ENCODE results near the gene MYCBP.
"Not testable (repeated sequence)": the region's sequence is repeated elsewhere in the genome, so short reads cannot be mapped to it uniquely, and the experiment has no call there.

The MYCBP gene

DNA sequence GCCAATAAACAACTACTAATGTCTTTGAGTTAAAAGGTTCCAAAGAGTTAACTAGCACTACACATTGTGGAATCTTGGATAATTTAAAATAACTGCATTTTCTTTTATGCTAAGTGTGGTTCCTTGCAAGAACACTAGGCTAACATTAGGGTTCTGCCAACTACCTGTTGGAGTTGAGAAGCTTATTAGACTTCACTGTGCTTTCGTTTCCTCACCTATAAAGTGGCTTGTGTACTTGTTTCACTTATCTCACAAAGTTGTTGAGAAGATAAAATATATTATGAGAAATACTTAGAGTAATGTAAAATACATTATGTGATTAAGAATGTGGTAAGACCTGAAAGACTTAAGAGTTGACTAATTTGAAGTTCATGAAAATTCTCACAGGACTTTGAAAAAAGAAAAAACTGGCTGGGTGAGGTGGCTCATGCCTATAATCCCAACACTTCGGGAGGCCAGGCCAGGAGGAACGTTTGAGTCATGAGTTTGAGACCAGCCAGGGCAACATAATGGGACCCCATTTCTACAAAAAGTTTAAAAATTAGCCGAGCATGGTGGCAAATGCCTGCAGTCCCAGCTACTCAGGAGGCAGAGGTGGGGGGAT, 7.9 kb downstream of the MYCBP start:
- DNase-seq = no peak

DNA sequence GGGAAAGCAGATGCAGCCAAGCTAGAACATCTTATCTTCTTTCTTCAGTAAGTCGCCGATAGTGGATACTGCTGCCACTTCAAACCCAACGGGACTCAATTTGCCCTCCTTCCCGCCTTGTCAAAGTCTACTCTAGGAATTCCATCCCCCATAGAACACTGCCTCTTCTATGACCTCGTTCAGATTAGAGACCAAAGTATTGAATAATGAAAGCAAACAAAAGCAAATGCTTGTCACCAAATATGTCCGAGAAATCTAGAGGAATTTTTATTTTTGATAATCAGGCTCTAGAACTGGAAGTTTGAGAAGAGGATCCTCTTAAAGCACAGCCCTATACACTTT, 12.7 kb downstream of the MYCBP start:
- DNase-seq = no peak

DNA sequence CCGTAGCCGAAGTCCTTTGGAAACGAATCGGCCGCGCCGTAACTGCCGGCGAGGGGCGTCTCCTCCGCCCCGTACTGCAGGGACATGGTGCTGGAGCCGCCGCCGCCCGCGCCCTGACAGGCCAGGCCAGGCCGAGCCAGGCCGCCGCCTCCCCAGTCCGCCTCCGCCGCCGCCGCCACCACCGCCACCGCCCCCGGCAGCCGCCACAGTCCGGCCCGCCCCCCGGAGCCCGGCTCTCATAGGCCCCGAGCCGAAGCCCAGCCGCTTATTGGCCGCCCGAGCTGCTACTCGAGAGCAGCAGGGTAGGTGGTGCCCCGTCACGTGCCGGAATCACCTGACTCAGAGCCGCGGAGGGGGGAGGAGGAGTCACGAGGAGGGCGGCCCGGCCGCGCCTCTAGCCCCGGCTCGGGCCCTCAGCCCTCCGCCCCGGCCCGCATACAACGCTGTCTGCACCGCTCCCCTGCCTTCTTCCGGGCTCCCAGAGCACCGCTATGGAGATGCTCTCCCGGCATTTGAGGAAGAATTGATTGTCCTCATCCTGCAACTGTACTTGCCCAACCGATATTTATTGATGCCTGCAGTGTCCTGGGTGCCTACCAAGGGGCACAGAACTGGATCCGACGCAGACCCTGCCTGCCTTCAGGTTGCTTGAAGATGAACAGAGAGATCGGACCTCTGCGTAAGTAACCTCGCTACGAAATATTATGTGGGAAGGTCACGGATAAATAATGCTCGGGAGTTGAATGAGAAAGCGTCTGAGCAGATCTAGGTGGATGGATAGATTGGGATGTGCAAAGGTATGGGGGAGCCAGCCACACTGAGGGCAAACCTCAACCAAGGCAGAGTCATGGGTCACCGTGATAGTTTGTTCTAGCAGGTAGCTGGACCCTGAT, 13.3 kb downstream of the MYCBP start, which contains the start of gene RRAGC:
TSS of gene RRAGC (minus strand) at position 212 of the 893 bp plus-strand sequence. CDS start at position 86, 126 bp downstream.
- DNase-seq = peak; percentile 99

DNA sequence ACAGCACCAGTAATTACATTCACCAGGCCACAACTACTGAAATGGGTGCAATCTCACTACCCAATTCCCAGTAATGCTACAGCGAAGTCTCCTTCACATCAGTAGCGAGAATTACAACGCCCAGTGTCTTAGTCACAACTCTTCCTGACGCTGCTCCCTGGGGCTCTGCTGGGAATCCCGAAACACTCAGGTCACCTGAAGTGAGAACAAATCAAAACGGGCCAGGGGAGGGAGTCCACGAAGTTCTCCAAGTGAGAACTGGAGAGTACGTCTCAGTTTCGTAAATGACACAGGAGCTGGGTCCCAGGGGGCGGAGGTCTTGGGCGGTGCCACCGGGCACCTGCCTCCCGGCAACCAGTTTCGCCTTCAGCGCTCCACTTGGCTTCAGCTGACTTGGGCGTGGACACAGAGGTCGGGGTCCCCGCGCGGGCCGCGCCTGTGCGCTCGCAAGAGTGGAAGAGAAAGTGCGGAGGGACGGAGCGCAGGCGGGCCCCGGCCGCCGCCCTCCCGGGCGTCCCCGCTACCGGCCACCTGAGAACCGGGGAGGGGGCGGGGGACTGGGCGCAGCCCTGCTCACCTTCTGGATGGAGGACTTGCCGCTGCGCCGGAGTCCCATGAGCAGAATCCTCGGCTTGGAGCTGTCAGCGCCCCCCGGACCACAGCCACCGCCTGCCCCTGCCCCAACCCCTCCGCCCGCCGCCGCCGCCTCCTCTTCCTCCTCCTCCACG, 14.2 kb downstream of the MYCBP start:
- no peak for DNase-seq

DNA sequence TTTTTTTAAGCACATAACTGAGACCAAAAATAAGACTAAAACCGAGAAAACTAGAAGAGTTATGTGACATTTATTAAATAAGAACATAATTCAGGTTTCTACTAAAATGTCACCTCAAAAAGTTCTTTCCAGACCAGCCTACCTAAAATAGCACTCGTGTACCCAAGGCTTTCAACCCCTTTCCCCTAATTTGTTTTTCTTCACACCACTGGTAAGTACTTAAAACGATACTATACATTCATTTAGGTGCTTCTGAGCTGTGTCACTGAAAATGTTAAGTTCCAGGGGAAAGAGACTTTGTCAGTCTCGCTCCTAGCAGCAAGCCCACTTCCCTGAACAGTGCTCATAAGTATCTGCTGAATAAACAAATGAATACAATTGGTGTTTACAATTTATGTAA, 20.4 kb downstream of the MYCBP start:
- no peak for DNase-seq

DNA sequence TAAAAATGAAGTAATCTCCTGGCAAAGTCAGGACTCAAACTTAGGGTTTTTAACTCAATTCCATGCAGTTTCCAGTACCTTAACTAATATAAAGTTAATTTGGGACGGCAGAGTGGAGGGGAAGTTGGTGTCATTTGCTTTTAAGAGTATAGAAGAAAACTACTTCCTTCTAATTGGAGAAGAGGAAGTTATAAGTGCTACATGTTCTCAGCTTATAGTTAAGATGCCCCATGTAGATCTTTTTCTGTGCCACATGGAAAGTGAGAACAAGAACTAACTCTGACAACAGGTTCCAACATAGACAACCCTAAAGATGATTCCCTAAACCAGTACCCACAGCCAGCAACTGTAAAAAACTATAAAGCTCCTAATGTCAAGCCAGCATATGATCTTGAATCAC, 25.1 kb downstream of the MYCBP start:
- no peak for DNase-seq

DNA sequence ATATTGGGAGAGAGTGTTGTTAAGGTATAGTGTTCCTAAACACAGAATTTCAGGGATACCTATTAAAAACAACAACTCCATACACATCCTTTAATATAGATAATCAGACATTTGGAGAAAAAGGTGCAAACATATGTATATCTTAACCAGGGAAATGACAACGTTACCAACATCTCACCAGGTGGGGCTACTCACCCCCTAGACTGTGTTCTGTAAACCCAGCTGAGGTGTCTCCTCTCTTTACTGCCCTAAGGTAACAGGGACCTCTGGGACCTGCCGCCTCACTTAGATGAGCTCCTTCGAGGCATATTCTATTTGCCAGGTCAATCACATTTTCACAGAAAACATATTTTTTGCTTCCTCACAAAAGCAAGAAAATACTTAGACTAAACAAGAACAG, 26.9 kb downstream of the MYCBP start:
- no peak for DNase-seq

DNA sequence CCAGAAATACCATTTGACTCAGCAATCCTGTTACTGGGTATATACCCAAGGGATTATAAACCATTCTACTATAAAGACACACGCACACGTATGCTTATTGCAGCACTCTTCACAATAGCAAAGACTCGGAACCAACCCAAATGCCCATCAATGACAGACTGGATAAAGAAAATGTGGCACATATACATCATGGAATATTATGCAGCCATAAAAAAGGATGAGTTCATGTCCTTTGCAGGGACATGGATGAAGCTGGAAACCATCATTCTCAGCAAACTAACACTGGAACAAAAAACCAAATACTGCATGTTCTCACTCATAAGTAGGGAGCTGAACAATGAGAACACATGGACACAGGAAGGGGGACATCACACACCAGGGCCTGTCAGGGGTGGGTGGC, 28.1 kb downstream of the MYCBP start:
- not testable (repeated sequence) for DNase-seq

DNA sequence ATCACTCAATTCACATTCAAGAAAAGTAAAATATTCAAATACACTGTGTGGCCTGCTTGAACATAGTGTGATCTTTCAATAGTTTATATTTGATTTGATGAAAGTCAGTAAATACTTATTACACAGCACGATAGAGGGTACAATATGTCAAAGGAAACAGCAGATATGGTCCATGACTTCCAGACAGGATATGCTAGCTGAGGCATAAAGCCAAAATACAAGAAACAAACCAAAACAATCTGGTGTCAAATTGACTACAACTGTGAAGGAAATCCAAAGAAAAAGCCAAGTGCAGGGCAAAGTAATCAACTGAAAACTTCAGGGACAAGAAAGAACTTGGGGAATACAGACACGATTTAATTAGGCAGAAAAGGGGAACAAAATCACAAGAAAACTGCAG, 32.9 kb downstream of the MYCBP start:
- no peak for DNase-seq

DNA sequence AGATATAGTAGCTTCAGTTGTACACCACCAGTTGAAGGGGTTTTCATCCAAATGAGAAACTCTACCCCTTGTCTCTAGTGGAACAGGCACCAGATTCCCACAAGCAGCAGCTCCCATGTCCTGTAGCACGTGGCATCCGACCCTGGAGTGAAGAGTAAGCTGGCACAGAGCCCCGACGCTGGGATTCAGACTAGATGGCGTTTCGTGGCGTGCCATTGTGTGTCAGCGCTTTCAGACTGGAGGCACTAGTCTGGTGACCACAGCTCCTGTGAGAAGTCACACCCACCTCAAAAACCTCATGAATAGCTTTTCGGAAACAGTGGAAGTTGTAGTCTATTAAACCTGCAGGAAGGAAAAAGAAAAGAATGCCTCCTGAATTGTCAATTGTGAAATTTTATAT, 33.8 kb downstream of the MYCBP start:
- DNase-seq = no peak

DNA sequence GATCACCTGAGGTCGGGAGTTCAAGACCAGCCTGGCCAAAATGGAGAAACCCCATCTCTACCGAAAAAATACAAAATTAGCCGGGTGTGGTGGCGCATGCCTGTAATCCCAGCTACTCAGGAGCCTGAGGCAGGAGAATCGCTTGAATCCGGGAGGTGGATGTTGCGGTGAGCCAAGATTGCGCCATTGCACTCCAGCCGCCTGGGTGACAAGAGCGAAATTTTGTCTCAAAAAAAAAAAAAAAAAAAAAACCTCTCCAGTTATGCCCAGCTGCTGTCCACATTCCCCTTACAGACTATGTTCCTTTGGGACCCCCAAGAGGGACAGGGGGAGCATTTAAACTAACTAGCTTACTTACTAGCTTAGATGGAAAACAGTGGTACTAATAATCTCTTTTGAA, 36.8 kb downstream of the MYCBP start:
- DNase-seq = not testable (repeated sequence)

DNA sequence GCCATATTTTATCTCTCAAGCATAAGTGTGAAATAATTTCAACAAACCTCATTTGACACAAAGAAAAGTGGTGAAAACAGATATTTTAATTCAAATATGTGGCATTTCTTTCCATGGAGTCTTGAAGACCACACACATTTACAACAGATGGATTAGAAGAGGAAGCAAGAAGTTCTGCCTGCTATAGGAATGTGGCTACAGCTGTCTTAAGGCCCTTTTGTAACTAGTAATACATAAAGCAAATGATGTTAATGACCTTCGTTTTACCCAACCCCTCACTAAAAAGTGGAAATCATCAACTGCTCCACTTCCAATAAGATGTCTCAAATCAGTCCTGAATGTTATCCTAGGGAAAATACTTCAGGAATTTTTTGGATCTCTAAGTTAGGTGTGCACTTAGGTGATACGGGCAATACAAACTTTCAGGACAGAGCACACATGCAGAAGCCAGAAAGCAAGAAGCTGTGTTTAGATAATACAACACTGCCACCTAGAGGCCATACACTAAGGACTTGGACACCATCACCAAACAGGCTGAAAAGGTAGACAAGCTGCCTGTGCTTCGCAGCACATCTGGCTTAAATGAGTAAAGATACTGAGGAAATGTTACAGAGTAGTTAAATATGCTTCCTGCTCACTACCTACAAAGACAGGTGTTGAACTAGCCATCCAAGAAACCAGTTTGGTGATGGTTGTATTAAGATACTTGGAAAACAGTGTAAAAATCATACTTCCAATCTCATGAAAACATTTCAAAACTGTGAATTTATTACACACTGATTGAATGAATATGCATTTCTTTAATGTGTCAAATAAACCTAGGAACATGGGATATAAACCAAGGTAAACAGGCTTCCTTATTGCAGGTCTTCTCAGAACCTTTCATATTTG, 38.0 kb downstream of the MYCBP start:
- peak; percentile 43 for DNase-seq

DNA sequence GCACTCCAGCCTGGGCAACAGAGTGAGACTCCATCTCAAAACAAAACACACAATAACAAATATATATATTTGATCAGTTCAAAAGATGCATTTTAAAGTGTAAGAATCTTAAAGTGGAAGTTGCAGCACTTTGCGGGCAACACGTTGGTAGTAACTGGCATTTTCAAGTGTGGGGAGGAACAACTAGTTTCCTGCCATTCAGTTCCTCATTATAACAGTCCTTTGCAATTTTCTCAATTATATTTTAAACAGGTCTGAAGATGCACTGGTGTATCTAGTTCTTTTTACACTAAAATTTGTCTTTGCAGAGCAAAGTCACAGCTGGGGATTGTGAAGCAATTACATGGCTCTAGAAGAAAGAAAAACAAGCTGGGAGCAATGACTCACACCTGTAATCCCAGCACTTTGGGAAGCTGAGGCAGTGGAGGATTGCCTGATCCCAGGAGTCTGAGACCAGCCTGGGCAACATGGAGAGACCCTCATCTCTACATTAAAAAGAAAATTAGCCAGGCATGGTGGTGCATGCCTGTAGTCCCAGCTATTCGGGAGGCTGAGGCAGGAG, 38.8 kb downstream of the MYCBP start:
- no peak for DNase-seq

DNA sequence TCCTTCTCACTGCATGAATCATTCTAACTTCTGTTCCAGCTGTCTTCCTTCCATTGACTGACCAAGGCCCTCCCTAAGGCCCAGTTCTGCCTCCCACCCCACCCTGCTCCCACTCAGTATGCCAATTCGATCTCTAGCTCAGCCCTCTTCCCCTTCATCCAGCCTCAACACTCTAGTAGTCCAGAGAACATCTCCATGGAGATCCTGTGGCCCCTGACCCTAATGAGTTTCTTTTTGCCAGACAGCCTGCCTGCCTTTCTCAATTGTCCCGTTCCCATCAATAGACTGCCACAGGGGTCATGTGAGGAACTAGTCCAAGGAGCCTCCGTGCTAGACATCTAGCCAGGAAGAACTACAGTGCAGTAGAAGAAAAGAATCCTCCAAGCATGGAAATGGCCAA, 40.0 kb downstream of the MYCBP start:
- no peak for DNase-seq

DNA sequence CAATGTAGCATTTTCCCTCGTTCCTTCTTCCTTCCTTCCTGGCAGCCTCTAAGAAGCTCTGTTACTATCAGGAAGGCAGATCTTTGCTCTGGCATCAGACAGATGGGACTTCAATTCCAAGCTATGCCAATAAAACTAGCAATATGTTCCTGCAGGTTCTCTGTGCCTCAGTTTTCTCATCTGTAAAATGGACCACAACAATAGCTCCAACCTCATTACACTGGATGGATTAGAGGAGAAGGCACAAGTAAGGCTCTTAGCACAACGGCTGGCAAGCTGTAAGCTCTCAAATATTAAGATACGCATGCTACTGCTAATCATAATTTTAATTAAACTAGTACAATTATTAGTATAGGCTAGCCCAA, 40.8 kb downstream of the MYCBP start:
- DNase-seq = no peak

DNA sequence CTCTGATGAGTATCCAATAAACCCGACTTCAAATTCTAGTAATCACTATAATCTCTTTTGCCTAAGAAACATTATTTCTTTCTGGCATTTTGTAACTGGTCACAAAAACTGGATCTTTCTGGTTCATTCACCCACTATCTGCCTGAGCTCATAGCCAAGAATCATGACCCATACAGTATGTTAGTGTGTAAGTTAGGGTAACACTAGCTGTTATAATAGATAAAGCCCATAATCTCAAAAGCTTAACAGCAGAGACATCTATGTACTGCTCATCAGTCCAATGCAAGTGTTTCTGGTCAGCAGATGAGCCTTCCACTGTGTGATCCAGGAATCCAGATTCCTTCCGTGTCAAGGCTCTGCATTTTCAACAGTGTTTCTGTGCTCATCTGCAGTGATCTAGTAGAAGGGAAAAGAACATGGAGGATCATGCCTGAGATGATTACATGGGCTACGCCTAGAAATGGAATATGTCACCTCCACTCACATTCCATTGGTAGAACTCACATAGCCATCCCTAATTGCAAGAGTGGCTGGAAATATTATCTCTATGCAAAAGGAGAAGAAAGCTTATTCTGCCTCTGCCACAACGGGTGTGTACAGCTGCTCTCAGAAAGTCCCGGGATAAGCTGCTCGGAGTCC, 41.3 kb downstream of the MYCBP start:
- no peak for DNase-seq

DNA sequence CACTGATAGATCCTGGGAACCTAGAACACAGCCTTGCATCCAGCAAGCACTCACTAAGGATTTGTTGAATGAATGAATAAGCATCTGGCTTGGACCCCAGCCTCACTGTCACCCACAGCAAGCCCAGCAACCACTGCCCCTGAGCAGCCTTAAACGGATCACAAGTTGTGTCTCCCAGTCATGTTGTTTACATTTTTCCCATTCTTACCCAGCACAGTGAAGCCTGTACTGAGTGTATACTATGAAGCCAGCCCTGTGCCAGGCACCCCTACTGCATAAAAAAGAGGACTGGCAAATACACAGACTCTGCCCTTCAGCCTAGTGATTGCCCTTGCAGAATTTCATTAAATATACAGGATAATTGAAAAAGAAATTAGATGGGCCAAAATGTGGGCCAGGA, 43.8 kb downstream of the MYCBP start:
- no peak for DNase-seq

DNA sequence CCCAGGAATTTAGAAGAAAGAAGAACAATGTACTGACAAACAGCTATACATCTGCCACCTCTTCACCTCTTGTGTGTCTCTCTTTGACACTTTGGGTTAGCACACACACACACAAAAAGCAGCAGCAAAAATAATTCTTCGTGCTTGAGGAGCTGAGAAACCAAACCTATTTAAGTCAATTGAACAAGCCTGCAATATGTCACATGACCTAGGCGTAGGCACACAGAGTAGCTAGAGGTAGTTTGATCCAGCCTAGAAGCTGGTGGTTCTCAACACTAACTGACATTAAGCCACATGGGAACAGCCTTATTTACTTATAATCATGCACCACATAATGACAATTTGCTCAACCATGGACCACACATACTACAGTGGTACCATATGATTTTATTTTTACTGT, 45.8 kb downstream of the MYCBP start:
- DNase-seq = no peak

DNA sequence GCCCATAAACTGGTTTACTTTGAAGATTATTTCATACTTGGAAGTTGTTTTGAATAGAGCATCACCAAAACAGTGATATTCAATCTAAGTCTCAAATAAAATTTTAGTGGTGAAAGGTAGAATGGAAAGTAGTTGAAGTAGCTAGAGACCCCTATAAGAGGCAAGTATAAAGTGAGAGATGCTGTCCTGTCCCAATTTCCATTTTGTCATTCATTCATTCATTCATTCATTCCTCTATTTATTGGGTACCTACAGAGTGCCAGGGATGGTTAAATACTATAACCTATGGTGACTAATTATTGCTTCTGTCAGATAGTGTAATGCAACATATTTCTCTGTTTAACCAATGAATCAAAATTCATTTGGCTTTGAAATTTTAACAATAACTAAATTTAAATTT, 46.3 kb downstream of the MYCBP start:
- DNase-seq = no peak

DNA sequence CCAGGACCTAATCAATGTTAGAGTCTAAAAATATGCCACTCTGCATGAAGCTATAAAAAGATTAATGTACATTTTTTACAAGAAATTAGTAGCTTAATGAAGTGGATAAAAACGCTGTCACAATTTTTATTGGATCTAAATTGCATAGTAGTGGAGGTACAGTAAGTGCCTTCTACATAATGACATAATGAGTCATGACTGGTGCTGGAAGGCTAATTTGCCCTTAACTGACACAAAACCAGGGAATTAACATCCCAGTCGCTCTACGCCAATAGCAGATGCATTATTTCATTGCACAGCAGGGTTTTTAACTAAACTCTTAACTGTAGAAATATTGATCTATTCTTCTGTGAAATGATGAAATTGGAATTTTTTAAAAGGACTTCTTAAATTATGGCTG, 46.9 kb downstream of the MYCBP start:
- no peak for DNase-seq

DNA sequence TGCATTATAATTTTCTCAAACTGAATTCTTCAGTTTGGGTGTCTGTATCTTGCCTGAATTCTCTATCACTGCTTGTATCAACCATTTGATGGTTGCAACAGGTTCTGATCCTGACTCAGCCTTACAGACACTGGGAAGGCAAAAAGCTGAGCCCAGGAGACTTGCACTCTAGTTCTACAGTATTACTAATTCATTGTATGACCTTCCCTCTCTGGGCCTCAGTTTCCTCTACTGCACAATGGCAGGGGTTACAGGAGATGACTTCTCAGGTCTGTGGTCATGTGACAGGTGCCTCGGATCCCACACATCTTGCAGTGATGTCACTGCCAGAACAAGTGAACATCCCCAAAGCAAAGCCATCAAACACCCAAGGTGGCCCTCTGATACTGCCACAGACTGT, 52.3 kb downstream of the MYCBP start:
- no peak for DNase-seq

DNA sequence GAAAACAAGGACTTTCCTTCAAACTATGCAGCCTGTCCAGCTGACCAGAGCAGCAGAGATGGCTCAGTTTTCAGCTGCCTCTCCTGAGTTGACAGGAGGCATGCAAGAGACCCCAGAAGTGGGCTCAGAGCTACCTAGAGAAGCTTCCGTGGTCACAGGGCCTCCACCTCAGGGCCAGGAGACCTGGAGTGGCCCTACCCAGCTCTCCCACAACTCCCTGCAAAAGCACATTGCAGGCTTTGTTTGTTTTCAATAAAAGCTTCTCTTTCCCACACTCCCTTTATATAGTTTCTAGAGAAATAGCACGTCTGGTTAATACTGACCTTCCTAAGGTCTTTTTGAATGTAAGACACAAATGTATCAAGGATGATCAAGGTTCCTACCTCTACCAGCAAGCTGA, 53.6 kb downstream of the MYCBP start:
- no peak for DNase-seq
